ACHN (cell line): ENCODE results near the gene UBE2M.
"Not testable (repeated sequence)": the region's sequence is repeated elsewhere in the genome, so short reads cannot be mapped to it uniquely, and the experiment has no call there.

ENCODE experiments used
- DNase-seq: peaks from one replicate; pipeline ENCODE4 v3.0.0-alpha.2; 2015
- in situ Hi-C: cut with HindIII; loops from 2 replicates; pipeline ENCODE4 v1.10.0; 2017; ENCODE audit warnings: low sequenced_read_pairs, low pct_ligation_motif_present, low pct_unique_long_range_greater_than_20kb

Gene UBE2M

DNA sequence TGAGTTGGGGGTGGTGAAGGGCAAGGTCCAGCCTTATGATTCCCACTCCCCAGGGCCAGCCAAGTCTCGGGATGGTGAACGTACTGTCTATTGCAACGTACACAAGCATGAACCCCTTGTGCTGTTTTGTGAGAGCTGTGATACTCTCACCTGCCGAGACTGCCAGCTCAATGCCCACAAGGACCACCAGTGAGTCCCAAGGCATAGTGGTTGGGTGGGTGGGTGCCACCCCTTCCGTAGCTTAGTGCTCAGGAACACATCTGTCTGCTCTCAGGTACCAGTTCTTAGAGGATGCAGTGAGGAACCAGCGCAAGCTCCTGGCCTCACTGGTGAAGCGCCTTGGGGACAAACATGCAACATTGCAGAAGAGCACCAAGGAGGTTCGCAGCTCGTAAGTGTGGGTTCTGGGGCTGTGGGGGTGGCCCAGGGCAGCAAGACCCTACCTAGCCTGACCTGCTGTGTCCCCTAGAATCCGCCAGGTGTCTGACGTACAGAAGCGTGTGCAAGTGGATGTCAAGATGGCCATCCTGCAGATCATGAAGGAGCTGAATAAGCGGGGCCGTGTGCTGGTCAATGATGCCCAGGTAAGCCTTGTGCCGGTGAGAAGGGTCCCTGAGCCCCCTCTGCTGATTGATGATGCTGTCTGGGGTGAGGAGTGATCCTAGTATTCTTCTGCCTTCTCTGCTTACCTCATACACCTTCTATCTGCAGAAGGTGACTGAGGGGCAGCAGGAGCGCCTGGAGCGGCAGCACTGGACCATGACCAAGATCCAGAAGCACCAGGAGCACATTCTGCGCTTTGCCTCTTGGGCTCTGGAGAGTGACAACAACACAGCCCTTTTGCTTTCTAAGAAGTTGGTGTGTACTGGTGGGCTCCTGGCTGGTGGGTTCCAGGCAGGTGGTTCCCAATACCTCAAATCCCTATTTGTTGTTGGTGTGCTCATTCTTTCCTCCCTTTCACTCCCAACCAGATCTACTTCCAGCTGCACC is 10.8 kb downstream of the UBE2M start:
- DNase-seq = no peak
- in situ Hi-C loops = no loop called here

DNA sequence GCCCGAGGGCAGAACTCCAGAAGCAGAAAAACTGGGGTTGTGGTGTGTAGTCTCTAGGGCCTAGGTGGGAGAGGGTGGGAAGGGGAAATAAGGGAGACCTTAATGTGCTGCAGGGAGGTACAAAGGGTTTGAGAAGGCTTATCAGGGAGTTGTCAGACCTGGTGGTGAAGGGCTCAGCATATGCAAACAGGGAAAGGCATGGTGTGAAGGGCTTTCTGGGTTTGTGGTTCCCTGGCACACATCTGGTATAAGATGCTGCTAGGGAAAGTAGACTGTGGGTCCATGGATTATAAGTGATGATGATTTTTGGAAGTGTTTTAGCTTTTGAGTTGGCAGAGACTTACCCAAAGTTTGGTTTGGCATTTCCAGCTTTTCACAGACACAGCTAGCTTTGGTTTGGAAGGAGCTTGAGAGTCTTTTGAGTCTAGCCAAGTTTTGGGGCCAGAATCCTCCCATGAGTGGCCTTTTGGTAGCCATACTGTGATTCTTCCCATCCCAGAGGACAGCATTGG is 12.3 kb downstream of the UBE2M start:
- in situ Hi-C loops = no loop called here

DNA sequence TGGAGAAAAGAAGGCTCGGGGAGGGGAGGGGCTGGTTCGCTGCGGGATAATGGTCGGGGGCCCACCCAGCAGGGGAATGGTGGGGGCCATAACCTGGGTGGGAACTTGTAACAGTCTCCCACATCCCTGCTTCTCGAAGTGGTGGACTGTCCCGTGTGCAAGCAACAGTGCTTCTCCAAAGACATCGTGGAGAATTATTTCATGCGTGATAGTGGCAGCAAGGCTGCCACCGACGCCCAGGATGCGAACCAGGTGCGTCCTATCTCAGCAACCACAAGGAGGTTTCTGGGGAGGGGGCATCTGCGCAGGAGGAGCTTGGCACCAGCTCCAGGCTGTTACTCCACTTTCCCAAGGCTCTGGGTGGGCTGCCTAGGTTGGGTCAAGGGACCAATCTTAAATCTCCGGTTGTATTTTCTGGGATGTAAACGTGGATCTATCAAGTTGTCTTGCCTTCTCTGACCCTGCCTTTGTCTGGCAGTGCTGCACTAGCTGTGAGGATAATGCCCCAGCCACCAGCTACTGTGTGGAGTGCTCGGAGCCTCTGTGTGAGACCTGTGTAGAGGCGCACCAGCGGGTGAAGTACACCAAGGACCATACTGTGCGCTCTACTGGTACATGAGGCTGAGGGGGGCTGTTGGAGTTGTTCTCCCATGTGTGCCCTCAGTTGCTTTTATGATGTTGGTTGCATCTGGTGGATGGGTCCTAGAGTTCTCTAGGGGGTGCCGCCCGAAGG is 13.0 kb downstream of the UBE2M start:
- in situ Hi-C loops = no loop called here
- no peak for DNase-seq

More for the DNA sequence above, 12.3 kb downstream of the UBE2M start:
- no peak for DNase-seq

DNA sequence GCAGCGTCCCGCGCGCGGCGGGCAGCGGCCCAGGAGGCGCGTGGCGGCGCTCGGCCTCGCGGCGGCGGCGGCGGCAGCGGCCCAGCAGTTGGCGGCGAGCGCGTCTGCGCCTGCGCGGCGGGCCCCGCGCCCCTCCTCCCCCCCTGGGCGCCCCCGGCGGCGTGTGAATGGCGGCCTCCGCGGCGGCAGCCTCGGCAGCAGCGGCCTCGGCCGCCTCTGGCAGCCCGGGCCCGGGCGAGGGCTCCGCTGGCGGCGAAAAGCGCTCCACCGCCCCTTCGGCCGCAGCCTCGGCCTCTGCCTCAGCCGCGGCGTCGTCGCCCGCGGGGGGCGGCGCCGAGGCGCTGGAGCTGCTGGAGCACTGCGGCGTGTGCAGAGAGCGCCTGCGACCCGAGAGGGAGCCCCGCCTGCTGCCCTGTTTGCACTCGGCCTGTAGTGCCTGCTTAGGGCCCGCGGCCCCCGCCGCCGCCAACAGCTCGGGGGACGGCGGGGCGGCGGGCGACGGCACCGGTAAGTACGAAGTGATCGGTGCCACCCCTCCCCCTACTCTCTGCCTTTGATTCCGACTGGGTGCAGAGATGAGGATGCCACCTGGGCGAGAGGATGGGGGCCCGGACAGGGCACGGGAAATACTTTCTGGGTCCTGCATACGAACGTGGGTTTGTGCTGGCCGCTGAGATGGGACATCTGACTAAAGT is 13.7 kb downstream of the UBE2M start:
- peak; percentile 52 for DNase-seq

DNA sequence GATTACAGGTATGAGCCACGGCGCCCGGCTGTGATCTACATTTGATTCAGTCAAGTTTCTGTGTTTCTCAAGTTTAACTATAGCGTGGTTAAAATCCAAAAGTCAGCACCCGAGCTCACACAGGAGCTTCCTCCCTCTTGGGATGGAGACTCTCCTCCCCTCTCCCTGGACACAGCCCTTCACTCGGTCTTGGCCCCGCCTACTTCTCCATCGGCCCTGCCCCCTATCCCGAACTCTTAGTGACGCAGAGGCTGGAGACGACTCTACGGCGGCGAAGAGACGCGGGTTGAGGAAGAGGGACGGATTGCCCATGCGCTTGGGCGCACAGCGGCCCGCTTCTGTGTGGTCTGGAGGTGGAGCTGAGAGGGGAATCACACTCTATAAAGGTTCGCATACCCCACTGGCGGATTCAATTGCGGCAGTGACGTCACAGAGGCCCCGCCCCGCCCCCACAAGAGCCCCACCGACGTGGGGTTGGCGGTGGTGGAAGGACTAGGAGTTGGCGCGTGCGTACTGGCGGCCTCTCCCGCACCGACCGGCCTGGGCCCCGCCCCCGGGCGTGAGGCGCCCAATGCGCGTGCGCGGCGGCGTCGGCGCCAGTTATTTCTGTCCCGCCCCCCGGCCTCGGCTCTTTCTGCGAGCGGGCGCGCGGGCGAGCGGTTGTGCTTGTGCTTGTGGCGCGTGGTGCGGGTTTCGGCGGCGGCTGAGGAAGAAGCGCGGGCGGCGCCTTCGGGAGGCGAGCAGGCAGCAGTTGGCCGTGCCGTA is 14.4 kb downstream of the UBE2M start, which contains the start of gene TRIM28:
TSS of gene TRIM28 (plus strand) at position 239 of the 765 bp plus-strand sequence. CDS start 694 bp downstream, outside the sequence.
- in situ Hi-C loops = no loop called here
- peak; percentile 96 for DNase-seq

More for the DNA sequence above, 13.7 kb downstream of the UBE2M start:
- in situ Hi-C loops = no loop called here

DNA sequence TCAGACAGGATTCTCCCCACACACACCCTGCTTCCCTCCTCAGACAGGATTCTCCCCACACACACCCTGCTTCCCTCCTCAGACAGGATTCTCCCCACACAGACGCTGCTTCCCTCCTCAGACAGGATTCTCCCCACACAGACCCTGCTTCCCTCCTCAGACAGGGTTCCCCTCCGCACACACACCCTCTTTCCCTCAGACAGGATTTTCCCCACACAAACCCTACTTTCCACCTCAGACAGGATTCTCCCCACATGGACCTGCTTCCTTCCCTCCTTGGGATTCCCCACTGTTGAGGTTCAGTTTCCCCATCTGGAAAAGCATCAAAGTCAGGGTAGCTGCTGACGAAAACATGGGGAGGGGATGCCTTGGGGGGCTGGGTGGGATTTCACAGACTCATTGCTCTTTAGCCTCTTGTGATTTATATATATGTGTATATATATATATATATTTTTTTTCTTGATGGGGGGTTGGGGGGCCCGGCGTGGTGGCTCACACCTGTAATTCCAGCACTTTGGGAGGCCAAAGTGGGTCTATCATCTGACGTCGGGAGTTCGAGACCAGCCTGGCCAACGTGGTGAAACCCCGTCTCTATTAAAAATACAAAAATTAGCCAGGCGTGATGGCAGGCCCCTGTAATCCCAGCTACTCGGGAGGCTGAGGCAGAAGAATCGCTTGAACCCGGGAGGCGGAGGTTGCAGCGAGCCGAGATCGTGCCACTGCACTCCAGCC is 15.6 kb downstream of the UBE2M start:
- in situ Hi-C loops, DNase-seq: not testable (repeated sequence)

DNA sequence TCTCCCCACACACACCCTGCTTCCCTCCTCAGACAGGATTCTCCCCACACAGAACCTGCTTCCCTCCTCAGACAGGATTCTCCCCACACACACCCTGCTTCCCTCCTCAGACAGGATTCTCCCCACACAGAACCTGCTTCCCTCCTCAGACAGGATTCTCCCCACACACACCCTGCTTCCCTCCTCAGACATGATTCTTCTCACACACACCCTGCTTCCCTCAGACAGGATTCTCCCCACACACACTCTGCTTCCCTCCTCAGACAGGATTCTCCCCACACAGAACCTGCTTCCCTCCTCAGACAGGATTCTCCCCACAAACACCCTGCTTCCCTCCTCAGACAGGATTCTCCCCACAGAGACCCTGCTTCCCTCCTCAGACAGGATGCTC is 19.2 kb downstream of the UBE2M start:
- DNase-seq, in situ Hi-C loops: not testable (repeated sequence)

DNA sequence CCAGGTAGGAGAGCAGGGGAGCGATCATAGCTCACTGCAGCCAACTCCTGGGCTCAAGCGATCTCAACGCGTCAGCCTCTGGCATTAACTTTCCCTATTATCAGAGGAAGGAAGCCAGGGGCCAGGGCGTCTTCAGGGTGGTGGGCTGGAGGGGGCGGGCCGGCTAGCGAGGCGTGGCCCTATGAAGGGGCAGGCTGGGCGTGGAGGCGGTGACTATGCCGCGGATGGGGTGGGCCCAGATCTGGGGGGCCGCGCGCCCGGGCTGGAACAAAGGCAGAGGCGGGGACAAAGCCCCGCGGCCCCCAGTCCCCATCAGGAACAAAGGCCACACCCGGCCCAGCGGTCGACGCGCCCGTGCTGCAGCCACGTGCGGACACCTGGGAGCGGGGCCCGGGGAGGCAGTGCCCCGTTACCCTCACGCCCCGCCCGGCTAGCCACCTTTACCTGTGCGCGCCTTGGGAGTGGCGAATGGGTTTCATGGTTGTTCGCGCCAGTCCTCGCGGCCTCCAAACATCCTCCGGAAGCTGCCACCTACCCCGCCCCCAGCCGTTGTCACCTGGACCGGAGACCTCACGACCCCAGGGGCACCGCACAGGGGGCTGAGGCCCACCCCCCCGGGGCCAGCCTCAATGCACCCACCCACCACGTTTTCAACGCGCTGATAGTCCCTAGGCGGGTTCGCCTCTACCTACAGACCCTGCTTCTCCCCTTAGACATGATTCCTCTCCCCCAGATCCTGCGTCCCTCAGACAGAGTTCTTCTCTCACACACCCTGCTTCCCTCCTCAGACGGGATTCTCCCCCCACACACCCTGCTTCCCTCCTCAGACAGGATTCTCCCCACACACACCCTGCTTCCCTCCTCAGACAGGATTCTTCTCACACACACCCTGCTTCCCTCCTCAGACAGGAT is 19.9 kb downstream of the UBE2M start:
- in situ Hi-C loops = no loop called here
- no peak for DNase-seq

DNA sequence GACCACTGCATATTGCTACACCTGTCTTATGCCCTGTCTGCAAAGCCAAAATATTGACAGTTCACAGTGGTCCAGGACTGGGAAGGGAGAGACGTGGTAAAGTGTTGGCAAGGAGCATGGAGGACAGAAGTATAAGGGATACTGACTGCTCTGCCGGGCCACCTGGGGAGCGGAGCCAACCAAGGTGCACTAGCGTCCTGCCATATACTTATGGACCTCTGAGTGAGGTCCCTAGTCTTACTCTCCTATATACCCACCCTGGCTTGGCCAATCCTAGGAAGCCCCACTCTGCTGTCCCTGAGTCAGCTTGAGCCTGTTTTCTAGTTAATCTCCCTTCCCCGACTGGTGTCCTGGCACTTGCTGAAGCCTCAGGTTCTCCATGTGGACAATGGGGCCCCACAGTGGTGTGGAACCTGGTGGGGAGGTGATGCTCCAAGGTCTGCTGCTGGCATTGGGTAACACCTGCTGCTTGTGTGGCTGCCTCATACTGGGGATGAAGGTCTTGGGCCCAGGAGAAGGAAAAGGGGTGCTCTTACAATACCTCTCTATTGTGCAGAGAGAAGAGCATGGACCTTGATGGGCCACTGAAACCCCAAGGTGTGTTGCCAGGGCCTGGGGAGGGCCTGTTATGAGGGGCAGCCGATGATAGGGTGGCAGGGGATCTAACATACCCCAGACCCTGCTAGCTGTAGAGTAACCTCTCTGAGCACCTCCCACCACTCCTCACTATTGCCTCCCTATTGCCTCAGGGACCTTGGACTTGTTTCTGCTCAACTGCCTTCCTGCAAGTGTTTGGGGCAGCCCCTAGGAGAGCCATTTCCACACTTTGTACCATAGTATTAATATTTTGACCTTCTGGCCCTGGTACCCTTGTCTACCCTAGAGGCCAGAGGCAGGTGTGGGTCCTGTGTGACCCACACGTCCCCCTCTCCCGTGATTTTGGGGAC is 21.3 kb downstream of the UBE2M start:
- DNase-seq = no peak
- in situ Hi-C loops = no loop called here

DNA sequence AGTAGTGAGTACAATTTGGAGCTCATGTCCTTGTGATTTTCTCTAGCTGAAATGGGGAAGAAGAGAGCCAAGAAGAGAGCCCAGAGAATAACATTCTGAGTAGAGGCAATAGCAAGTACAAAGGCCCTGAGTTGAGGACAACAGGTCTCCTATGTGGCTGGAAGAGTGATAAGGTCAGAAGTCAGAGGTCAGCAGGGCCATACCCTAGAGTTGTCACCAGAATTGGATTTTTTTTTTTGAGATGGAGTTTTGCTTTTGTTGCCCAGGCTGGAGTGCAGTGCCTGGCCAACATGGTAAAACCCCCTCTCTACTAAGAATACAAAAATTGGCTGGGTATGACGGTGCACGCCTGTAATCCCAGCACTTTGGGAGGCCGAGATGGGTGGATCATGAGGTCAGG is 22.6 kb downstream of the UBE2M start:
- in situ Hi-C loops = no loop called here
- no peak for DNase-seq

DNA sequence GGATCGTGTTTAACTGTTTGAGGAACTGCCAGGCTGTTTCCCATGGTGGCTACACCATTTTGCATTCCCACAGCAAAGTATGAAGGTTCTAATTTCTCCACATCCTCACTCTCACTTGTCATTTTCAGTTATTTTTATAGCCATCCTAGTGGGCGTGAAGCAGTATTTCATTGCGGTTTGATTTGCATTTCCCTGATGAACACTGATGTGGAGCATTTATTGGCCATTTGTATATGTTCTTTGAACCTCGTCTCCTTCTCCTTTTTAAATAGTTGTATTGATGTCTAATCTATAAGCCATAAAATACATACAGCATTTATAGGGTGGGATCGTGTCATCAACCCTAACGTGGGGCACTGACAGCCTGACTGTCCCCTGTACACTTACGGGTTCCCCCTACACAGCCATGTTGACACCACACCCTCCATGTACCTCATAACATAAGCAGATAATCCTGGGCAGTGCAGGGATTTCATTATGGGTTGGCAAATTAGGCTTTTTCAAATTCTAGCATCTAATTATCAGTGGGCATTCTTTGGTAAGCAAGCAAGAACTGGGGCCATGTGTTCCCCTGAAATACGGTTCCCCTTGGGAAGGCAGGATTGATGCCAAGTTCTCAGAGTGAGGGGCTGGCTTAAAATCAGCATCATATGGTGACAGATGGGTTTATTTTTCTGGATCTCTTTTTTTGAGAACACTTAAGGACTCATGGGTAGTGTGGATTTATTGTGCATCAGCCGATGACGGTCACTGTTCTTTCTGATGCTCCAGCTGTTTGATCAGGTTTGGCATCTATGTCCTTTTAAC is 27.2 kb downstream of the UBE2M start:
- no peak for DNase-seq
- in situ Hi-C loops = no loop called here

DNA sequence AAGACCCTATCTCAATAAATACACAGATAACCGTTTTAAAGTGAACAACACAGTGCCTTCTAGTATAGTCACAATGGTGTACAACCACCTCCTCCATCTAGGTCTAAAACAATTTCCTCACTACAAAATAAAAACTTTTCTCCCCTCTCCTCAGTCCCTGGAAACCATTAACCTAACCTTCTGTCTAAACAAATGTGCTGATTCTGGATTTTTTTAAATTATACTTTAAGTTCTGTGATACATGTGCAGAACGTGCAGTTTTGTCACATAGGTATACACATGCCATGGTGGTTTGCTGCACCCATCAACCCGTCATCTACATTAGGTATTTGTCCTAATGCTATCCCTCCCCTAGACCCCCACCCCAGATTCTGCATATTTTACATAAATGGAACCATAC is 29.0 kb downstream of the UBE2M start:
- in situ Hi-C loops = no loop called here
- DNase-seq = no peak

DNA sequence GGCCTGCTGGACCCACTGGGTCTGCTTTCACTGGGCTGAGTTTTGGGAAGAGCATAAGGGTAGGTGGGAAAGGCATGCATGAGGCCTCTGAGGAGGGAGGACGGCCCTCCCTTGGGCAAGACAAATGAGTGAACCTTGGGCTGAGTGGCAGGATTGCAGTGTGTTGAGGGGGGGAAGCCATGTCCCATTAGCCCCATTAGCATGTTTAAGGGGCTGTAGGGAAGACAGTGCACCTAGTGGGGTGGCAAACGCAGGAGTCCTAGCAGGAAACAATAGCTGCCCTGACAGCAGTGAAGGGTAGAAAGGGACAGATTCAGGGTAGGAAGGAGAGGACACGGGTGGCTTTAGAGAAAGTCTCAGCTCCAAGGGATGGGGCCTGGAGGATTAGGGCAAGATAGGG is 35.7 kb downstream of the UBE2M start:
- DNase-seq = no peak
- in situ Hi-C loops = no loop called here

DNA sequence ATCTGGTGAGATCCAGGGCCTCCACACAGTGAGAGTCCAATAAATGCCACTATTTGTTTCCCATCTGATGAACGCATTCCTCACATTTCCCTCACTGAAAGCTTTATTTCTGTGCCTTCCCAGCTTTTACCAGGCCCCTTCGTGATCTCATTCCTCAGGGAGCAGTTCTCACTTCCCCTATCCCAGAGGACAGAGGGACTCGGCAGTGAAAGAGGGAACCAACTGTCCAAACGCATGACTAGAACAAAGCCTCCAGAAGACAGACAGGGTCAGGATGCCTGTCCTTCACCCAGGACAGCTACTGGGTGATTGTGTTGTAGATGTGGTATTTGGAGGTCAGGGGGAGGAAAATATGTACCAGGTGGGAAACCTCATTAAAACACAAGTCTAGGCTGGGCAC is 36.8 kb downstream of the UBE2M start:
- in situ Hi-C loops = no loop called here
- DNase-seq = no peak

DNA sequence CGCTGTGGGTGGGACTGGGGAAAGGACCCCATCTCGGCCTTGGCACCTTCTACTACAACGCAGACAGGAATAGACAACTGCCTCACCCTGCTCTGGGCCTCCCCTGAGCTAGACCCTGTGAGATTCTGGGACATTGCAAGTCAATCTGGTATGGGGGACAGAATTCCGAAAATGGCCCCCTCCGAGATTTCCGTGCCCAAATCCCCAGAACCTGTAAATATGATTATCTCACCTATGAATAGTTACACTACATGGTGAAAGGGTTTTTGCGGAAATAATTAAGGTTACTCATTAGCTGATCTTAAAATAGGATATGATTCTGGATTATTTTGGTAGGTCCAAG is 38.2 kb downstream of the UBE2M start:
- no peak for DNase-seq
- in situ Hi-C loops = no loop called here
